CD4-positive, alpha-beta T cell (primary cell): ENCODE data around the gene S100A5. TPM values are rescaled to one million over a fixed set of nuclear protein-coding genes. Genes with fewer than 3 reads are reported as not detected.

Experiments used
- ATAC-seq: fragments of 200-7000 bp; cut with Tn5 transposase; one replicate; pipeline ENCODE4 v1.10.0; 2022; ENCODE audit warnings: mild to moderate bottlenecking; ENCODE audit not compliant: poor library complexity
- CTCF ChIA-PET: fragments of 350-600 bp; sonication (Branson Sonifier 250); formaldehyde crosslinking; loops from one replicate; lab custom pipeline; 2021; ENCODE audit warnings: antibody characterized with exemption, inconsistent platforms; lab: Charles Lee
- POLR2A ChIA-PET: fragments of 350-600 bp; sonication (Branson Sonifier 250); formaldehyde crosslinking; loops from one replicate; lab custom pipeline; 2021; ENCODE audit warnings: antibody characterized with exemption, inconsistent platforms; lab: Charles Lee
- DNase-seq, 14 experiments: peaks; one replicate each; pipeline ENCODE4 v3.0.0-alpha.2; 2013 to 2020; ENCODE audit warnings: mixed read lengths in 2 of 14
- H3K27ac ChIP-seq, 2 donors: one replicate each; pipeline versions ENCODE4 v1.5.1 to v1.7.0; 2013; ENCODE audit warnings: low read length in 2 of 2, low read depth in 1 of 2, mild to moderate bottlenecking in 1 of 2
- H3K27me3 ChIP-seq, 2 experiments: 1 replicate in 1 of 2; 2 replicates in 1 of 2; pipeline versions ENCODE4 v1.6.1 to v1.7.0; 2013; ENCODE audit warnings: low read length in 2 of 2, control low read depth in 1 of 2, mild to moderate bottlenecking in 1 of 2, moderate library complexity in 1 of 2; ENCODE audit not compliant: insufficient read depth in 2 of 2, control insufficient read depth in 1 of 2
- H3K36me3 ChIP-seq: one replicate; pipeline ENCODE4 v1.6.1; 2013; ENCODE audit warnings: low read length, control low read depth; ENCODE audit not compliant: insufficient read depth
- H3K4me1 ChIP-seq: one replicate; pipeline ENCODE4 v1.6.1; 2013; ENCODE audit warnings: low read length, control low read depth; ENCODE audit not compliant: insufficient read depth
- H3K4me3 ChIP-seq: one replicate; pipeline ENCODE4 v1.5.1; 2013; ENCODE audit warnings: mild to moderate bottlenecking, low read length, moderate library complexity
- H3K9me3 ChIP-seq, 2 experiments: 1 replicate in 1 of 2; 2 replicates in 1 of 2; pipeline versions ENCODE4 v1.6.1 to v1.7.0; 2013; ENCODE audit warnings: low read length in 2 of 2, mild to moderate bottlenecking in 2 of 2, control low read depth in 1 of 2, moderate library complexity in 1 of 2; ENCODE audit not compliant: control insufficient read depth in 1 of 2, insufficient read depth in 1 of 2
- H3K27ac Mint-ChIP-seq: one replicate; pipeline ENCODE4 v1.8.0; 2020; ENCODE audit warnings: mixed read lengths
- H3K27me3 Mint-ChIP-seq: one replicate; pipeline ENCODE4 v1.8.0; 2021; ENCODE audit warnings: mixed read lengths
- H3K36me3 Mint-ChIP-seq: one replicate; pipeline ENCODE4 v1.8.0; 2021; ENCODE audit warnings: low read depth, mixed read lengths
- H3K4me1 Mint-ChIP-seq: one replicate; pipeline ENCODE4 v1.8.0; 2021; ENCODE audit warnings: low read depth, mixed read lengths
- H3K4me3 Mint-ChIP-seq: one replicate; pipeline ENCODE4 v1.8.0; 2020; ENCODE audit warnings: mild to moderate bottlenecking, mixed read lengths
- H3K9me3 Mint-ChIP-seq: one replicate; pipeline ENCODE4 v1.8.0; 2020; ENCODE audit warnings: mixed read lengths
- intact Hi-C, 2 experiments: fragments of 100-400 bp; cut with DNase I in 1 of 2; cut with micrococcal nuclease in 1 of 2; formaldehyde crosslinking; loops; one replicate each; pipeline versions ENCODE4 v1.15.1 to v1.9.0; 2023 to 2025; cut with DNase I, micrococcal nuclease
- total RNA-seq, 174 experiments: library from RNA in 2 of 174; stranded (reverse) in 2 of 174; gene quantifications; one replicate each; pipeline ENCODE4 v1.2.3 and lab custom pipeline; 2021 to 2026
- TF ChIP-seq, protein P1 (sequence below): fragments of 200-600 bp; IDR thresholded peaks from one replicate; pipeline ENCODE4 v1.8.0; 2022; ENCODE audit warnings: antibody characterized with exemption, mild to moderate bottlenecking

S100A5 gene
- total RNA-seq, 2 experiments from 2014 or later, result 0.80 to 1.3 TPM

- peaks cover 25% of the 10 kb centered on the region for H3K36me3 Mint-ChIP-seq
These were observed 9.1 kb downstream of the S100A5 start for GRCh38 chr1:153531638-153532037.

GRCh38 chr1:153527683-153528040, 13.1 kb downstream of the S100A5 start:
- POLR2A ChIA-PET, result interaction anchor here (2.3 kb wide), 1 partner anchor 106 kb away, joined by 5 read pairs; the partner anchor contains the start of gene CHTOP

More at GRCh38 chr1:153531638-153532037, 9.1 kb downstream of the S100A5 start:
- Histone ChIP-seq H3K36me3 (peaks cover 11% of the 10 kb centered on the region), H3K4me1 (peaks cover 49% of the 10 kb centered on the region), H3K27ac (peak overlapping the region; percentile 1 to 87), H3K9me3 (no peaks in the 10 kb centered on the region), H3K27me3 (no peaks in the 10 kb centered on the region), H3K4me3 (no peak overlapping the region)
- ChIA-PET POLR2A (interaction anchor here (0.7 to 6.4 kb wide), 10 partner anchors 9 to 436 kb away, joined by 3 to 246 read pairs (median 6); partner anchors contain the start of genes CHTOP, CREB3L4, S100A2 and S100A4), CTCF (interaction anchor here (1.1 to 6.0 kb wide), 9 partner anchors 11 to 41 kb away, joined by 4 to 69 read pairs (median 9); partner anchors contain the start of genes S100A2, S100A4 and S100A5)
- no peak for DNase-seq
- H3K27me3 Mint-ChIP-seq, result no peaks in the 10 kb centered on the region
- no peaks in the 10 kb centered on the region for H3K9me3 Mint-ChIP-seq
- peak overlapping the region; percentile 99 for H3K27ac Mint-ChIP-seq
- intact Hi-C loops, result loop anchor here in 1 of 2 experiments (5.0 kb wide), 1 partner anchor 141 kb away; the partner anchor contains the start of gene ILF2
- TF ChIP-seq, protein P1, sequence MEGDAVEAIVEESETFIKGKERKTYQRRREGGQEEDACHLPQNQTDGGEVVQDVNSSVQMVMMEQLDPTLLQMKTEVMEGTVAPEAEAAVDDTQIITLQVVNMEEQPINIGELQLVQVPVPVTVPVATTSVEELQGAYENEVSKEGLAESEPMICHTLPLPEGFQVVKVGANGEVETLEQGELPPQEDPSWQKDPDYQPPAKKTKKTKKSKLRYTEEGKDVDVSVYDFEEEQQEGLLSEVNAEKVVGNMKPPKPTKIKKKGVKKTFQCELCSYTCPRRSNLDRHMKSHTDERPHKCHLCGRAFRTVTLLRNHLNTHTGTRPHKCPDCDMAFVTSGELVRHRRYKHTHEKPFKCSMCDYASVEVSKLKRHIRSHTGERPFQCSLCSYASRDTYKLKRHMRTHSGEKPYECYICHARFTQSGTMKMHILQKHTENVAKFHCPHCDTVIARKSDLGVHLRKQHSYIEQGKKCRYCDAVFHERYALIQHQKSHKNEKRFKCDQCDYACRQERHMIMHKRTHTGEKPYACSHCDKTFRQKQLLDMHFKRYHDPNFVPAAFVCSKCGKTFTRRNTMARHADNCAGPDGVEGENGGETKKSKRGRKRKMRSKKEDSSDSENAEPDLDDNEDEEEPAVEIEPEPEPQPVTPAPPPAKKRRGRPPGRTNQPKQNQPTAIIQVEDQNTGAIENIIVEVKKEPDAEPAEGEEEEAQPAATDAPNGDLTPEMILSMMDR, result no peak
- H3K4me1 Mint-ChIP-seq, result peaks cover 56% of the 10 kb centered on the region
- ATAC-seq, result no peak
- H3K4me3 Mint-ChIP-seq, result no peak overlapping the region

GRCh38 chr1:153527023-153527682, 13.6 kb downstream of the S100A5 start:
- Mint-ChIP-seq H3K27ac (no peak overlapping the region), H3K36me3 (no peaks in the 10 kb centered on the region)
- peak in 1 of 14 experiments; percentile 16 for DNase-seq

More at GRCh38 chr1:153527683-153528040, 13.1 kb downstream of the S100A5 start:
- Mint-ChIP-seq H3K4me1 (peaks cover 18% of the 10 kb centered on the region), H3K27me3 (no peaks in the 10 kb centered on the region), H3K27ac (no peak overlapping the region), H3K4me3 (no peak overlapping the region), H3K36me3 (no peaks in the 10 kb centered on the region), H3K9me3 (no peaks in the 10 kb centered on the region)
- ATAC-seq (no peak), DNase-seq (peak in 1 of 14 experiments; percentile 0)
- Histone ChIP-seq H3K9me3 (no peaks in the 10 kb centered on the region), H3K4me3 (no peak overlapping the region), H3K27me3 (no peaks in the 10 kb centered on the region), H3K36me3 (no peaks in the 10 kb centered on the region), H3K4me1 (peaks cover 15% of the 10 kb centered on the region), H3K27ac (no peak overlapping the region)
- CTCF ChIA-PET, result no interaction called here
- TF ChIP-seq, protein P1, result no peak
- intact Hi-C loops, result no loop called here

More at GRCh38 chr1:153527023-153527682, 13.6 kb downstream of the S100A5 start:
- intact Hi-C loops, result no loop called here
- Mint-ChIP-seq H3K4me1 (peaks cover 13% of the 10 kb centered on the region), H3K4me3 (no peak overlapping the region), H3K9me3 (no peaks in the 10 kb centered on the region), H3K27me3 (no peaks in the 10 kb centered on the region)
- TF ChIP-seq, protein P1, result no peak
- Histone ChIP-seq H3K27me3 (no peaks in the 10 kb centered on the region), H3K9me3 (no peaks in the 10 kb centered on the region), H3K4me1 (peaks cover 10% of the 10 kb centered on the region), H3K27ac (no peak overlapping the region), H3K4me3 (no peak overlapping the region), H3K36me3 (no peaks in the 10 kb centered on the region)
- ChIA-PET CTCF (no interaction called here), POLR2A (interaction anchor here (2.3 kb wide), 1 partner anchor 107 kb away, joined by 5 read pairs; the partner anchor contains the start of gene CHTOP)
- ATAC-seq, result no peak
